GM19351 (cell line): ENCODE results near the gene PLA2G4D.

Experiments used
- ATAC-seq: cut with Tn5 transposase; IDR thresholded peaks from one replicate; pipeline ENCODE4 v1.9.1; 2021; ENCODE audit warnings: mild to moderate bottlenecking, moderate library complexity; ENCODE audit not compliant: unreplicated experiment

PLA2G4D gene

DNA sequence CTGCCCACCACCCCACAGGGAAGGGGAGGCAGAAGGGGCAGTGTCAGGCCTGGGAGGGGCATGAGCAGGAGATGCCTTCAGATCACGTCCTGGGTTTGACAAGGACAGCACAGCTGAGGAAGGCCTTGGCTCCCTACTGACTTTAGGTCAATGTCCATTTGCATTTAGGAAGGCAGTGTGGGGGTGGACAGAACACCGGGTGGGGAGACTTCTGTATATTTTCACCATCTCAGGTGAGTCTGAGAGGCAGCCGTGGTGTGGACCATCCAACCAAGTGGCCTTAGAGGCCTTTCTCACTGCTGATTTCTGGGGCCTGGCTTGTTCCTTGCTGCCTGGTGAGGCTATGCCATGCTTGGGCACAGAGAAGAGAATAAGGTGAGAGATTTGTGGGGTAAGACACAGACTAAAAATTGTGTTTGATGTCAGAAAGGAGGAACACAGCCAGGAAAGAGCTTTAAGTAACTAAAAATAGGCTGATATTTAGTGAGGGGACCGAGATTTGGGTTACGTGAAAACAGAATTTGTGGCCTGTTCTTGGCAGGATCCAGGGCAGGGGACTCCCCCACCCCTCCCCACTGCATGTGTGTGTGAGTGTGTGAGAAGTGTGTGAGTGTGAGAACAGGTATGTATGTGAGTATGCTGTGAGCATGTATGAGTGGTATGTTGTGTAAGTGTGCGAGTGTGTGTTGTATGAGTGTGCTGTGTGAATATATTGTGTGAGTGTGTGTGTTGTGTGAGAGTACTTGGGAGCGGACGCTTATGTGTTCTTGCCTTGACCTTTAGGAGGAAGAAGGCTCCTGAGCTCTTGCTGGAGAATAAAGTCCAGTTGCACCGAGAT lies 61.8 kb downstream of the PLA2G4D start:
- no peak for ATAC-seq

DNA sequence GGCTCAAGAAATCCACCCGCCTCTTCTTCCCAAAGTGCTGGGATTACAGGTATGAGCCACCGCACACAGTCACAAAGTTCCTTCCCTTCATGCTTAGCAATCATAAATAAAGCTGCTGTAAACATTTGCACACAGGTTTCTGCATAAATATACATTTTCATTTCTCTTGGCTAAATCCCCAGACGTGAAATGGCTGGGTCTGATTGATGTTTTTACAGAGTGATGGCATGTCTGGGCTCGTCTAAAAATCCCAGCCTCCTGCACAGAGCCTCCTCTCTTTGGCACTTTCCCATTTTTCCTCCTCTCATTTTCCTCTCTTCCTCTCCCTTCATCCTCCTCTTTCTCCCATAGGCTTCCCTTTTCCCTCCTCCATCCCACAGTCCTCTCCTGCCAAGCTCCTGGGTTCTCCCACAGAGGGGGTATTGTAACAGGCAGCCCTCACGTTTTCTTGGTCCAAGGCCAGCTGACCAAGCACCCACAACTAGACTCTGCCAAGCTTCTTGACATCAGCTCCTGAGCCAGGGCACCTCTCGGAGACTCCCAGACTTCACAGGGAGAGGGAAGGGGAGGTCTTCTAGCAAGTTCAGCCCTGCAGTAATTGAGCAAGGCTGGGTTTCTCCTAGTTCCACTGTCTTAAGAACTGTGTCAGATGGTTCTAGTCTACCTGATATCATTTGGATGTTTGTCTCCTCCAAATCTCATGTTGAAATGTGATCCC lies 63.0 kb downstream of the PLA2G4D start:
- no peak for ATAC-seq

DNA sequence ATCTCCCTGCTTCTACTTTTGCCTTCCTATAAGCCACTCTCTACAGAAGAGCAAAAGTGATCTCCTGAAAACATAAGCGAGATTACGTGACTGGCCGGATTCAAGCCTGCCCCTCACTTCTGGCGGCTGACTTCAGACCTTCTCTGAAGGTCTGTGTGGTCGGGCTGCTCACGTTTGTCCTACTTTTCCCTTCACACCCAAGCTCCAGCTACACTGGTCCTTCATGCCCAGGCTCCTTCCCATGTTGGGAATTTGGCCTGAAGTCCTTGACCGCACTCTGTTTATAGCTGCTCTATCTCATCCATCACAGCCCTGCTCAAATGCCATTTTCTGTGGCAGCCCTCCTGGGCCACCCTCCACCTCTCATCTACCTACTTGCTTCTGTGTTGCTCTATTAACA lies 66.8 kb downstream of the PLA2G4D start:
- no peak for ATAC-seq

DNA sequence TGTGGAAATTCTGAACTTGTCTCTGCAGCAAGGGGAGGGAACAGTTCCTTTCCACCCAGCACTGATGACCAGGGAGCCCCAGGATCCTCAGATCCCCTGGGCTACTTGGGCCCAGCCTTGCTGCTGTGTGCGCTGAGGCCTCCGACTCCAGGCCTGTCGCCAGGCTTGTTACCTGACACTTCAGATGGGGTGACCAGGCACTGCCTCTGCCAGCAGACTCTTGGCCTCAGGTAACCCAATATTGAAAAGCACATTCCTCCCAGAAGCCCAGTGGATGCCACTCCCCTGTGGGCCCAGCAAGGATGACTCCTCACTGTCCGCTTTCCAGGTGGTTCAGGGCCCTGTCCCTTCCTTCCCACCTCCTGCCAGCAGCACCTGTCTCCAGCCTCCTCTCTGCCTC lies 70.1 kb downstream of the PLA2G4D start:
- ATAC-seq: no peak

DNA sequence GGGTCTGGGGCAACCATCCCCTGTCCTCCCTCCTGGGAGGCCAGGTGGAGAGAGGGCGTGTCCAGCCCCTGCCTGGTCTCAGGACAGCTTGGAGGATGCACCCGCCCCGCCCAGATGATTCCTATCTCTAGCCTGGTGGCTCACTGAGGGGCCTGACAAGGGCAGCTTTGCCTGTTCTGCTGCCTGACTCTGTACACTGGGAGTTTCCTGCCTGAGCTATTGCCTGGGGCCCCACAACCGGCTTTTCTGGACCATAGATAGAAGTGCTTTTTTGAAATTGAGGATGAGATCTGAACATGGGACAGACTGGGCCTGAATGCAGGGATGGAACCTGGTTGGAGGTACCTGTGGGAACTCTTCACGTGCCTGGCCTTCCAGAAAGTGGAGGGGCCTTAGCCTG lies 72.8 kb downstream of the PLA2G4D start:
- no peak for ATAC-seq

DNA sequence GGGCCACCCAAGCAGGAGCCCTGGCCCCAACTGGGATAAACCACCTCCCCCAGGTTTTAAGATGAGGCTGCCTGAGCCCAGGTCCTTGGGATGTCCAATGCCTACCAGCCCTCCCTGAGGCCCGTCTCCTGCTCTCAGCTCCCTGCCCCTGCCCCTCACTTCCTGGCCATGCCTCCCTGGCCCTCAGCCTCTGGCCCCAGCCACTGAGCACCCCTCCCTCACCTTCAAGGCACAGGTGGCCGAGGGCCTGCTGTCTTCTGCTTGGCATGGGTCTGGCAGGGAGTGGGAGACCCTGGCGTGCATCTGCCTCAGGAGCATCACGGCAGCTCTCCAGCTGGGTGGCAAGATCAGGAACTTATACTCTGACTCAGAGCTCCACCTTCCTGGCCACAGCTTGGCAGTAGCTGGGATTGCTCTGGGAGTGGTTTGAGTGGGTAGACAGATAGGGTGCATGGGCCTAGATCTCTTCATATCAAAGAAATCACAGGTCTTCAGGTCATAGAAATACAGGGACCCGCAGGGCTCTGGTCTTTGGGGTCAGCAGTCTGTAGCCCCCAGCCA lies 73.6 kb downstream of the PLA2G4D start, which contains the start of gene PLA2G4E:
Gene PLA2G4E, minus strand, starts transcription at position 330 of the 561 bp plus-strand sequence. Its CDS starts 12 bp downstream, at position 318.
- no peak for ATAC-seq

DNA sequence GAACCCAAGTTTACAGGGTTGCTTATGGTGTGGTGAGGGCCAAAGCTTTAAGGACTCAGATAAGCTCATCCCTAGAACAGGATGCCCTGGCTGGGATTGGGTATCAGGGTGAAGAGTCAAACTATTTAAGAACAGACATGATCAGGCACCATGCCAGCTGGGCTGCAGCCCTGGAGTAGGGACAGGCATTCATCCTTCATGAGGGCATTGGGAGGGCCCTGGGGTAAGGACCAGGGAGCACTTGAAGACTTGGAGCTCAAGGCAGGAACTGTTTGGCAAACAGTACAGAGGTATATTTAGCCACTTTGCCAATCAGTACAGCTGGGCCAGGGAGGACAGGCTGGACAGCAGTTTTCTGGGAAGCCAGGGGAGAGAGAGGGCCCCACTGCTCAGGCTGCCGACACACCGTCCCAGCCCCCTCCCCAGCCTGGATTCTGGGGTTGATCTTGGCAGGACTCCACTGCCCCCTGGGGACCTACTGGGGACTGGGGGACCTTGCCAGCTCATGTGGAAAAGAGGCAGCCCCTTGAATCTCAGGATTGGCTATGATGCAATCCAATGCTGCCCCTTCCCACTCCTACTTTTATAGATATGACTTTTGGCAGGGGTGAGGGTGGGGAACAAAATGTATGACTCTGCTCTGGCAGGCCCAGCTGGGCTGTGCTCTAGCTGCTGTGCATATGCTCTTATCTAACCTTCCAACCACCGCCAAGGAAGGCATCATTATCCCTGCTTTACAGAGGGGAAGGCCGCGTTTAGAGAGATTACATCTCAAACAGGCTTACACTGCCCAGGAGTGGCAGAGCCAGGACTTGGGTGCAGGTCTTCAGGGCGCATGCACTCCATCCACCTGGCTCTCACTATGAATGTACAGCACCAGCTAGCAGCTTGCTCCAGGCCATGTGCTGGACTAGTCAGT lies 75.8 kb downstream of the PLA2G4D start:
- ATAC-seq: no peak
